Astrocyte (in vitro differentiated cells and primary cell): ENCODE measurements around the gene BAZ1B. TPM values are rescaled to one million over a fixed set of nuclear protein-coding genes. Genes with fewer than 3 reads are reported as not detected.

Experiments used
- DNase-seq: peaks from one replicate; pipeline ENCODE4 v3.0.0-alpha.2; 2010; ENCODE audit warnings: low read depth
- FAIRE-seq: peaks from 2 replicates; lab custom pipeline; 2011; peaks lifted over from hg19 to GRCh38; lab: Jason Lieb, UNC
- H2AFZ ChIP-seq: 2 replicates; pipeline ENCODE4 v1.6.0; 2012; ENCODE audit warnings: low read depth, low read length, inconsistent platforms
- H3K27ac ChIP-seq: 2 replicates; pipeline ENCODE4 v1.5.1; 2011; ENCODE audit warnings: low read depth, low read length, inconsistent platforms
- H3K27me3 ChIP-seq: 2 replicates; pipeline ENCODE4 v1.6.0; 2011; ENCODE audit warnings: low read length, inconsistent platforms; ENCODE audit not compliant: insufficient read depth
- H3K36me3 ChIP-seq: 2 replicates; pipeline ENCODE4 v1.5.1; 2011; ENCODE audit warnings: low read length, inconsistent platforms; ENCODE audit not compliant: insufficient read depth
- H3K4me1 ChIP-seq: 2 replicates; pipeline ENCODE4 v1.5.1; 2011; ENCODE audit warnings: low read length, inconsistent platforms; ENCODE audit not compliant: insufficient read depth
- H3K4me2 ChIP-seq: 2 replicates; pipeline ENCODE4 v1.6.0; 2012; ENCODE audit warnings: low read length, inconsistent platforms
- H3K4me3 ChIP-seq: 2 replicates; pipeline ENCODE4 v1.5.1; 2011; ENCODE audit warnings: low read depth, mild to moderate bottlenecking, low read length, inconsistent platforms; ENCODE audit not compliant: insufficient read depth
- H3K79me2 ChIP-seq: 2 replicates; pipeline ENCODE4 v1.6.0; 2012; ENCODE audit warnings: mild to moderate bottlenecking, low read length, inconsistent platforms; ENCODE audit not compliant: insufficient read depth
- H3K9ac ChIP-seq: 2 replicates; pipeline ENCODE4 v1.6.0; 2012; ENCODE audit warnings: mild to moderate bottlenecking, low read length, inconsistent platforms
- H3K9me3 ChIP-seq: 2 replicates; pipeline ENCODE4 v1.5.1; 2012; ENCODE audit warnings: low read depth, mild to moderate bottlenecking, low read length, inconsistent platforms; ENCODE audit not compliant: insufficient read depth
- H4K20me1 ChIP-seq: 2 replicates; pipeline ENCODE4 v1.6.0; 2012; ENCODE audit warnings: low read length, inconsistent platforms; ENCODE audit not compliant: insufficient read depth
- H3K27ac Mint-ChIP-seq: one replicate; pipeline ENCODE4 v1.8.0; 2021; ENCODE audit warnings: mild to moderate bottlenecking, mixed read lengths; ENCODE audit not compliant: unreplicated experiment
- H3K27me3 Mint-ChIP-seq: one replicate; pipeline ENCODE4 v1.8.0; 2021; ENCODE audit warnings: low read depth, mixed read lengths; ENCODE audit not compliant: unreplicated experiment
- H3K36me3 Mint-ChIP-seq: one replicate; pipeline ENCODE4 v1.8.0; 2021; ENCODE audit warnings: low read depth, mixed read lengths; ENCODE audit not compliant: unreplicated experiment
- H3K4me1 Mint-ChIP-seq: one replicate; pipeline ENCODE4 v1.8.0; 2021; ENCODE audit warnings: low read depth, mixed read lengths; ENCODE audit not compliant: unreplicated experiment
- H3K4me3 Mint-ChIP-seq: one replicate; pipeline ENCODE4 v1.8.0; 2021; ENCODE audit warnings: mild to moderate bottlenecking, moderate library complexity, mixed read lengths; ENCODE audit not compliant: unreplicated experiment
- H3K9me3 Mint-ChIP-seq: one replicate; pipeline ENCODE4 v1.8.0; 2021; ENCODE audit warnings: mild to moderate bottlenecking, mixed read lengths; ENCODE audit not compliant: unreplicated experiment
- CTCF ChIP-seq: IDR thresholded peaks from 2 replicates; pipeline ENCODE4 v1.5.1; 2011; ENCODE audit warnings: low read depth, mild to moderate bottlenecking, inconsistent platforms, low read length, moderate library complexity; ENCODE audit not compliant: insufficient read depth
- EZH2 ChIP-seq: IDR thresholded peaks from 2 replicates; pipeline ENCODE4 v1.6.1; 2012; ENCODE audit warnings: mild to moderate bottlenecking, low read length, inconsistent platforms; ENCODE audit not compliant: insufficient read depth
- total RNA-seq: library from RNA; stranded (reverse); gene quantifications from 2 replicates; pipeline ENCODE4 v1.2.1, GENCODE V29; 2021

The BAZ1B gene
- total RNA-seq, 1 donor from 2014 or later = 62.5 TPM

DNA sequence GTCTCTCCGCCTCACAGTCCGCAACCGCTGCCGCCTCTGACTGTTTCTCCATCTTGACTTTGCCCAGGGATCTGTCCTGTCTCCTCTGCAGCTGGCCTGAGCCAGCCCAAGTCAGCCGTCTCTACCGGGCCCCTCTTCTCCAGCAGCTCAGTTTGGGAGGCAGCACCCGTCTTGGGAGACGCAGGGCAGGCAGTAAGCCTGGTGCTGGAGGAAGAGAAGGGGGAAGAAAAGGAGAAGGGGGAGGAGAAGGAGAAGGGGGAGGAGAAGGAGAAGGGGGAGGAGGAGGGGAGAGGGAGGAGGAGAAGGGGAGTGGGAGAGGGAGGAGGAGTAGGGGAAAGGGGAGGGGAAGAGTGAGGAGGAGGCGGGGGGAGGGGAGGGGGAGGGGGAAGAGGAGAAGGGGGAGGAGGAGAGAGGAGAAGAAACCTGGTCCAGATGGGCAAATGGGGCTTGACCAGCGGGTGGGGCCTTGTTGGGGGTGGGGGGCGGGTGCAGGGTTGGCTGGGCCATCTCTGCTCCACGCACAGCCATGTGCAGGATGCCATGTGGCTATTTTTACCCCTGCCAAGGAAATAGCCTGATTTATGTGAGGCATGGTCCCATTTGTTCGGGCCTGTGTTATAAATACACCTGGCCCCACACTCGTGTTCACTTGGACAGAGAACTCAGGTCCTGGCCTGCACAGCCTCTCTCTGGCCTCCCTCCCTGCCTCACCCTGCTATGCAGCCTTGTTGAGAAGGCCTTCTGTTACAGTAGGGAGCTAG is 124.4 kb downstream of the BAZ1B start:
- DNase-seq (no peak), FAIRE-seq (no peak)
- Histone ChIP-seq H3K27me3 (no peaks in the 10 kb centered on the region), H3K27ac (no peak overlapping the region), H4K20me1 (no peaks in the 10 kb centered on the region), H3K4me1 (no peaks in the 10 kb centered on the region), H2AFZ (no peak overlapping the region), H3K4me2 (no peak overlapping the region), H3K79me2 (no peaks in the 10 kb centered on the region), H3K36me3 (no peaks in the 10 kb centered on the region), H3K9me3 (no peaks in the 10 kb centered on the region), H3K4me3 (no peak overlapping the region), H3K9ac (no peak overlapping the region)
- peaks cover 3% of the 10 kb centered on the region for H3K9me3 Mint-ChIP-seq
- H3K27ac Mint-ChIP-seq = no peak overlapping the region
- TF ChIP-seq EZH2 (no peak), CTCF (no peak)
- H3K4me1 Mint-ChIP-seq = no peaks in the 10 kb centered on the region
- H3K36me3 Mint-ChIP-seq = no peaks in the 10 kb centered on the region
- peaks cover 4% of the 10 kb centered on the region for H3K27me3 Mint-ChIP-seq
- H3K4me3 Mint-ChIP-seq = no peak overlapping the region

DNA sequence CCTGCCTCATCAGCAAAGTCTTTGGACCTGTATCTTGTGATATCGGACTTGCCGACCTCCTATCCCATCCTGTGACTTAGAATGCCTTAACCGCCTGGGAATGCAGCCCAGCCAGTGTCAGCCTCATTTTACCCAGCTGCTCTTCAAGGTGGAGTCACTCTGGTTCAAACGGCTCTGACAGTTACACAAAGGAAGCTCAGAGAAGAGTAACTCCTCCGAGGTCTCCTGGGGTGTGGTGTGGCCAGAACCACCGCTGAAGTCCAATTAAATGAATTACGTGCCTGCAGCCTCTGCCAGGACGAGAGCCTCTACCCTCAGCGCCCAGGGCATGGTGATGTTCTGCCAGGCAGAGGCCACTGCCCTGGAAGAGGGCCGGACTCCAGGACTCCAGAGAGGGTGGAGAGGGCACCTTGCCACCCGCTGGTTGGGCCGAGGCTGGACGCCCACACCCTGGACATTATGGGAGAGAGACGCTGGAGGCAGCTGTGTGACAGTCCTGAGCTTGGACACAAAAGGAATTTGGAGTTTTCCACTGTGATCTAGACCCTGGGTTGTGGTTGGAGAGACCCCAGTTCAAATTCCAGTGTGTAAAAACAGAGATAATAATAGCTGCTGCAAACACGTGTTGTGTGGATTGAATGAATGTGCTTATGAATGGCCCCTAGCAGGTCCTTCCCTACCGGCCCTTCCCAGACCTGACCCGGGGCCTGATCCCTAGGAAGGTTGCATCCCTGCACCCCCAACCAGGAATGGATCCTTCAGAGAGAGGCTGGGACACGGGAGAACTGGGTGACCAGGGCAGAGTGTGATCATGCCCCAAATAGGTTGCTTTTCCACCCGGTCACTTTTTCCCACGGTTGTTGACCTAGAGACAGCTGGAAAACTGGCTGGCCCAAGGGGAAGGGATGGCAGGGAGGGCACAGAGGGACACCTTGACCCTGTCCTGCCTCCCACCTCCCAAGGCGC is 126.3 kb downstream of the BAZ1B start:
- Mint-ChIP-seq H3K27me3 (peaks cover 11% of the 10 kb centered on the region), H3K9me3 (peaks cover 6% of the 10 kb centered on the region), H3K4me3 (no peak overlapping the region), H3K4me1 (no peaks in the 10 kb centered on the region), H3K27ac (no peak overlapping the region), H3K36me3 (no peaks in the 10 kb centered on the region)
- no peak overlapping the region for H3K9ac ChIP-seq
- peaks cover 6% of the 10 kb centered on the region for H3K9me3 ChIP-seq
- H2AFZ ChIP-seq = no peak overlapping the region
- no peaks in the 10 kb centered on the region for H3K79me2 ChIP-seq
- H3K27ac ChIP-seq = no peak overlapping the region
- no peaks in the 10 kb centered on the region for H3K4me1 ChIP-seq
- no peak overlapping the region for H3K4me3 ChIP-seq
- no peaks in the 10 kb centered on the region for H4K20me1 ChIP-seq
- no peak overlapping the region for H3K4me2 ChIP-seq
- H3K27me3 ChIP-seq = no peaks in the 10 kb centered on the region
- FAIRE-seq (no peak), DNase-seq (no peak)
- no peaks in the 10 kb centered on the region for H3K36me3 ChIP-seq
- TF ChIP-seq CTCF (no peak), EZH2 (no peak)
